Thymus (tissue), 14 donors: ENCODE data around the gene OR51D1. TPM values are rescaled to one million over a fixed set of nuclear protein-coding genes. Genes with fewer than 3 reads are reported as not detected.

Experiments
- DNase-seq, 9 donors: peaks; one replicate each; pipeline ENCODE4 v3.0.0-alpha.2; 2013; ENCODE audit warnings: low spot score in 9 of 9, low read depth in 6 of 9, missing footprints in 1 of 9
- H3K27ac ChIP-seq, 2 donors: one replicate each; pipeline ENCODE4 v1.5.1; 2013; ENCODE audit warnings: control low read depth in 1 of 2, low read depth in 1 of 2, low read length in 1 of 2, mild to moderate bottlenecking in 1 of 2, moderate library complexity in 1 of 2
- H3K27me3 ChIP-seq, 2 donors: one replicate each; pipeline ENCODE4 v1.5.1; 2013; ENCODE audit warnings: low read length in 1 of 2; ENCODE audit not compliant: control insufficient read depth in 2 of 2, insufficient read depth in 1 of 2
- H3K36me3 ChIP-seq, 2 donors: one replicate each; pipeline ENCODE4 v1.5.1; 2013; ENCODE audit warnings: low read length in 1 of 2, mild to moderate bottlenecking in 1 of 2, moderate library complexity in 1 of 2; ENCODE audit not compliant: control insufficient read depth in 2 of 2, insufficient read depth in 2 of 2
- H3K4me1 ChIP-seq, 2 donors: one replicate each; pipeline ENCODE4 v1.5.1; 2013; ENCODE audit warnings: low read length in 2 of 2; ENCODE audit not compliant: control insufficient read depth in 2 of 2, insufficient read depth in 2 of 2
- H3K4me3 ChIP-seq, 2 donors: one replicate each; pipeline ENCODE4 v1.5.1; 2013; ENCODE audit warnings: low read length in 2 of 2, control low read depth in 1 of 2, mild to moderate bottlenecking in 1 of 2
- H3K9me3 ChIP-seq, 2 donors: one replicate each; pipeline ENCODE4 v1.5.1; 2013; ENCODE audit warnings: low read length in 1 of 2, mild to moderate bottlenecking in 1 of 2; ENCODE audit not compliant: control insufficient read depth in 2 of 2, insufficient read depth in 1 of 2
- WGBS: extraction: QIAGEN DNeasy Blood & Tissue Kit; methylation state at CpG from one replicate; pipeline ENCODE4 v1.1.7; 2013; 5-methylcytosine and 5-hydroxymethylcytosine counted together
- long read RNA-seq, 10 donors: transcript quantifications; one replicate each; lab custom pipeline, GENCODE V29; 2026
- polyA plus RNA-seq: library from polyadenylated mRNA; stranded (reverse); fragments of 200-250 nt; gene quantifications from one replicate; pipeline ENCODE4 v1.2.3, GENCODE V29; 2013
- total RNA-seq: library from RNA; stranded (reverse); fragments of 120-200 nt; gene quantifications from one replicate; pipeline ENCODE4 v1.2.4, GENCODE V29; 2013
- donor health status: healthy.

Gene OR51D1
- total RNA-seq (not detected), polyA plus RNA-seq (under 0.01 TPM)
- long read RNA-seq, donor 1: 0 reads
- long read RNA-seq, donor 2: 0 reads
- long read RNA-seq, donor 3: 0 reads
- long read RNA-seq, donor 4: 0 reads
- long read RNA-seq, donor 5: 0 reads
- long read RNA-seq, donor 6: 0 reads
- long read RNA-seq, donor 7: 0 reads
- long read RNA-seq, donor 8: 0 reads
- long read RNA-seq, donor 9: 0 reads
- long read RNA-seq, donor 10: 0 reads

GRCh38 chr11:4636962-4637661 is at the start of gene OR51D1:
Gene OR51D1, plus strand, starts transcription at chr11:4637477. Its CDS starts 2,314 bp downstream, at chr11:4639791.
- H3K4me1 ChIP-seq: no peaks in the 10 kb centered on the region
- H3K27ac ChIP-seq: no peak within 1 kb of the TSS
- H3K9me3 ChIP-seq: no peaks in the 10 kb centered on the region
- H3K36me3 ChIP-seq: no peaks in the 10 kb centered on the region
- H3K27me3 ChIP-seq: peaks cover 0 to 3% of the 10 kb centered on the region in 2 donors
- H3K4me3 ChIP-seq: no peak within 1 kb of the TSS
- DNase-seq: peak; percentile 12 to 65 (median 33)
- 39% methylated on average over 21 of the region's 21 CpGs for WGBS

GRCh38 chr11:4589017-4589416 is 48.3 kb upstream of the OR51D1 start:
- H3K27ac ChIP-seq: no peak overlapping the region

GRCh38 chr11:4593739-4594138 is 43.5 kb upstream of the OR51D1 start, which contains the start of gene OR52I1:
Gene OR52I1, plus strand, starts transcription at chr11:4594039. Its CDS starts 0 bp downstream, at chr11:4594039.
- no peak for DNase-seq
- H3K36me3 ChIP-seq: peaks cover 0 to 2% of the 10 kb centered on the region in 2 donors
- H3K27ac ChIP-seq: no peak within 1 kb of the TSS
- no peaks in the 10 kb centered on the region for H3K9me3 ChIP-seq
- 95% methylated on average over 1 of the region's 1 CpG for WGBS
- H3K4me1 ChIP-seq: no peaks in the 10 kb centered on the region
- H3K27me3 ChIP-seq: no peaks in the 10 kb centered on the region
- no peak within 1 kb of the TSS for H3K4me3 ChIP-seq

More at GRCh38 chr11:4589017-4589416, 48.3 kb upstream of the OR51D1 start:
- Histone ChIP-seq H3K9me3 (no peaks in the 10 kb centered on the region), H3K27me3 (no peaks in the 10 kb centered on the region), H3K36me3 (no peaks in the 10 kb centered on the region), H3K4me3 (no peak overlapping the region), H3K4me1 (no peaks in the 10 kb centered on the region)
- no peak for DNase-seq
- 82% methylated on average over 3 of the region's 3 CpGs for WGBS

- no peak for DNase-seq
- Histone ChIP-seq H3K27ac (no peak overlapping the region), H3K27me3 (no peaks in the 10 kb centered on the region), H3K36me3 (peaks cover 21% of the 10 kb centered on the region in 2 donors), H3K9me3 (no peaks in the 10 kb centered on the region), H3K4me1 (peaks cover 7 to 8% of the 10 kb centered on the region in 2 donors), H3K4me3 (no peak overlapping the region)
- 98% methylated on average over 4 of the region's 4 CpGs for WGBS
Measured at GRCh38 chr11:4605057-4605456, 32.2 kb upstream of the OR51D1 start.

GRCh38 chr11:4606231-4607015 is 30.9 kb upstream of the OR51D1 start:
- WGBS: 42% methylated on average over 1 of the region's 1 CpG
- H3K4me3 ChIP-seq: no peak overlapping the region
- H3K27me3 ChIP-seq: no peaks in the 10 kb centered on the region
- DNase-seq: no peak
- H3K27ac ChIP-seq: no peak overlapping the region
- no peaks in the 10 kb centered on the region for H3K9me3 ChIP-seq
- peaks cover 7 to 8% of the 10 kb centered on the region in 2 donors for H3K4me1 ChIP-seq
- peaks cover 10 to 11% of the 10 kb centered on the region in 2 donors for H3K36me3 ChIP-seq

- 25% methylated on average over 6 of the region's 6 CpGs for WGBS
- Histone ChIP-seq H3K27ac (no peak overlapping the region), H3K4me3 (peak overlapping the region; percentile 86 to 89), H3K27me3 (no peaks in the 10 kb centered on the region), H3K36me3 (peaks cover 3 to 6% of the 10 kb centered on the region in 2 donors), H3K9me3 (no peaks in the 10 kb centered on the region), H3K4me1 (peaks cover 7 to 8% of the 10 kb centered on the region in 2 donors)
- peak in 1 of 9 donors; percentile 2 for DNase-seq
Measured at GRCh38 chr11:4607096-4607495, 30.2 kb upstream of the OR51D1 start.

- peaks cover 7 to 8% of the 10 kb centered on the region in 2 donors for H3K4me1 ChIP-seq
- peak; percentile 77 to 96 (median 87) for DNase-seq
- no peaks in the 10 kb centered on the region for H3K9me3 ChIP-seq
- no peaks in the 10 kb centered on the region for H3K27me3 ChIP-seq
- WGBS: 4% methylated on average over 43 of the region's 43 CpGs
- peaks cover 0 to 5% of the 10 kb centered on the region in 2 donors for H3K36me3 ChIP-seq
- peak within 1 kb of the TSS; percentile 77 to 82 for H3K27ac ChIP-seq
- H3K4me3 ChIP-seq: peak within 1 kb of the TSS; percentile 86 to 89
Measured at GRCh38 chr11:4607781-4608666, 29.3 kb upstream of the OR51D1 start, which contains the start of gene TRIM68. Gene TRIM68, minus strand, starts transcription at chr11:4608231. Its CDS starts 2,727 bp downstream, at chr11:4605504.

GRCh38 chr11:4610258-4610935 is 26.9 kb upstream of the OR51D1 start:
- Histone ChIP-seq H3K4me3 (no peak overlapping the region), H3K4me1 (peaks cover 7 to 8% of the 10 kb centered on the region in 2 donors), H3K36me3 (no peaks in the 10 kb centered on the region), H3K27ac (no peak overlapping the region), H3K9me3 (no peaks in the 10 kb centered on the region), H3K27me3 (no peaks in the 10 kb centered on the region)
- WGBS: 48% methylated on average over 3 of the region's 3 CpGs
- DNase-seq: no peak
